DLD1 (cell line): ENCODE results near the gene ZNF835.
"Not testable (repeated sequence)": the region's sequence is repeated elsewhere in the genome, so short reads cannot be mapped to it uniquely, and the experiment has no call there.

Experiments used
- in situ Hi-C: cut with HindIII; loops from 2 replicates; pipeline ENCODE4 v1.10.0; 2017; ENCODE audit warnings: low sequenced_read_pairs

The ZNF835 gene

GRCh38 chr19:56671613-56671994, at the start of gene ZNF835:
ZNF835 (minus strand) TSS chr19:56671757; CDS start chr19:56665198, 6,559 bp downstream.
- in situ Hi-C loops, result no loop called here

- in situ Hi-C loops, result no loop called here
These were observed 48.7 kb upstream of the ZNF835 start for GRCh38 chr19:56720281-56720680.

GRCh38 chr19:56718231-56718630, 46.7 kb upstream of the ZNF835 start:
- in situ Hi-C loops, result no loop called here

- in situ Hi-C loops, result no loop called here
These were observed 41.2 kb upstream of the ZNF835 start for GRCh38 chr19:56712611-56713276.

- in situ Hi-C loops, result no loop called here
These were observed 38.9 kb upstream of the ZNF835 start for GRCh38 chr19:56710437-56710836.

- in situ Hi-C loops, result no loop called here
These were observed 36.3 kb upstream of the ZNF835 start for GRCh38 chr19:56707821-56708220.

- in situ Hi-C loops, result no loop called here
These were observed 34.4 kb upstream of the ZNF835 start for GRCh38 chr19:56705939-56706338.

GRCh38 chr19:56701895-56702294, 30.3 kb upstream of the ZNF835 start:
- in situ Hi-C loops, result no loop called here

- in situ Hi-C loops, result no loop called here
These were observed 28.0 kb upstream of the ZNF835 start for GRCh38 chr19:56699552-56699951.

- in situ Hi-C loops, result no loop called here
These were observed 20.8 kb upstream of the ZNF835 start for GRCh38 chr19:56692206-56692895.

- in situ Hi-C loops, result no loop called here
These were observed 19.1 kb upstream of the ZNF835 start for GRCh38 chr19:56690670-56691069.

- in situ Hi-C loops, result no loop called here
These were observed 17.6 kb upstream of the ZNF835 start for GRCh38 chr19:56689198-56689597.

GRCh38 chr19:56687031-56687430, 15.5 kb upstream of the ZNF835 start:
- in situ Hi-C loops, result no loop called here

- in situ Hi-C loops, result no loop called here
These were observed 11.6 kb upstream of the ZNF835 start for GRCh38 chr19:56683116-56683515.

- in situ Hi-C loops, result no loop called here
These were observed 10.1 kb upstream of the ZNF835 start for GRCh38 chr19:56681702-56682101.

GRCh38 chr19:56678205-56678604, 6.6 kb upstream of the ZNF835 start:
- in situ Hi-C loops, result no loop called here

- in situ Hi-C loops, result not testable (repeated sequence)
These were observed 1.1 kb upstream of the ZNF835 start for GRCh38 chr19:56672610-56673009.

- in situ Hi-C loops, result no loop called here
These were observed 470 bp downstream of the ZNF835 start for GRCh38 chr19:56670961-56671612.

GRCh38 chr19:56670401-56670960, 1.1 kb downstream of the ZNF835 start:
- in situ Hi-C loops, result no loop called here

GRCh38 chr19:56668676-56669075, 2.9 kb downstream of the ZNF835 start:
- in situ Hi-C loops, result no loop called here

- in situ Hi-C loops, result no loop called here
These were observed 4.2 kb downstream of the ZNF835 start for GRCh38 chr19:56667311-56667870.
